HepG2 (cell line): ENCODE data around the gene PALM3.

Source experiments
- CENPX ChIP-seq: sonication (generic); formaldehyde crosslinking; IDR thresholded peaks from 2 replicates; pipeline ENCODE4 v1.9.0; 2021; ENCODE audit warnings: mild to moderate bottlenecking, missing genetic modification reagents, moderate library complexity
- CTCF ChIP-seq: sonication (generic); formaldehyde crosslinking; IDR thresholded peaks from 2 replicates; pipeline ENCODE4 v1.5.0; 2020; ENCODE audit warnings: mild to moderate bottlenecking, missing genetic modification reagents, moderate library complexity
- JUNB ChIP-seq: sonication (generic); formaldehyde crosslinking; IDR thresholded peaks from 2 replicates; pipeline ENCODE4 v1.8.0; 2022; ENCODE audit warnings: missing genetic modification reagents, mild to moderate bottlenecking, borderline replicate concordance
- KLF9 ChIP-seq: IDR thresholded peaks from 2 replicates; pipeline ENCODE4 v1.6.1; 2016; ENCODE audit warnings: low read depth
- MAX ChIP-seq: IDR thresholded peaks from 2 replicates; pipeline ENCODE4 v1.6.1; 2012; ENCODE audit warnings: inconsistent platforms
- NR2C2 ChIP-seq: sonication (generic); formaldehyde crosslinking; IDR thresholded peaks from 2 replicates; pipeline ENCODE4 v1.4.0; 2020; ENCODE audit warnings: missing genetic modification reagents, mild to moderate bottlenecking, moderate library complexity, borderline replicate concordance
- PHF21A ChIP-seq: sonication (generic); formaldehyde crosslinking; IDR thresholded peaks from 2 replicates; pipeline ENCODE4 v1.5.0; 2020; ENCODE audit warnings: mild to moderate bottlenecking, missing genetic modification reagents
- POLR2AphosphoS2 ChIP-seq: IDR thresholded peaks from 2 replicates; pipeline ENCODE4 v1.6.1; 2011; ENCODE audit warnings: low read depth, low read length, improper control_type of control experiment
- RBFOX2 ChIP-seq: fragments of 200-400 bp; formaldehyde crosslinking; IDR thresholded peaks from 2 replicates; pipeline ENCODE4 v1.6.1; 2017; ENCODE audit warnings: low read depth, mild to moderate bottlenecking, low read length
- RNF219 ChIP-seq: sonication (generic); formaldehyde crosslinking; IDR thresholded peaks from 2 replicates; pipeline ENCODE4 v1.5.0; 2020; ENCODE audit warnings: mild to moderate bottlenecking, missing genetic modification reagents
- TEAD3 ChIP-seq: optimal IDR thresholded peaks from 2 replicates; pipeline ENCODE3; 2016; ENCODE audit warnings: borderline replicate concordance
- ZNF343 ChIP-seq: sonication (generic); formaldehyde crosslinking; IDR thresholded peaks from 2 replicates; pipeline ENCODE4 v1.4.0; 2020; ENCODE audit warnings: mild to moderate bottlenecking, missing genetic modification reagents
- ZNF781 ChIP-seq: sonication (generic); formaldehyde crosslinking; IDR thresholded peaks from 2 replicates; pipeline ENCODE4 v1.5.1; 2020; ENCODE audit warnings: borderline replicate concordance, mild to moderate bottlenecking, missing genetic modification reagents; ENCODE audit errors: not compliant biosample characterization

- no peak for TF ChIP-seq ZNF343
- no peak for TF ChIP-seq JUNB (CRISPR knock-in tag)
- no peak for TF ChIP-seq MAX
- no peak for TF ChIP-seq ZNF781 (CRISPR knock-in tag)
- TF ChIP-seq RNF219 (CRISPR knock-in tag): no peak
- TF ChIP-seq KLF9: no peak
- TF ChIP-seq PHF21A (CRISPR knock-in tag): no peak
- TF ChIP-seq NR2C2: no peak
- TF ChIP-seq RBFOX2: no peak
- TF ChIP-seq TEAD3 (CRISPR knock-in tag): no peak
- no peak for TF ChIP-seq POLR2AphosphoS2
- TF ChIP-seq CENPX (CRISPR knock-in tag): no peak
- no peak for TF ChIP-seq CTCF (CRISPR knock-in tag)
Measured at GRCh38 chr19:14054099-14054498, 7.8 kb downstream of the PALM3 start.
